Measurements from ENCODE around the gene PCP2. TPM values are rescaled to one million over a fixed set of nuclear protein-coding genes. Genes with fewer than 3 reads are reported as not detected.

PCP2 gene
- total RNA-seq, 4 donors from 2014 or later, result 1.6 to 9.9 (median 1.6) TPM

GRCh38 chr19:7628589-7629311, 4.8 kb downstream of the PCP2 start:
- Histone ChIP-seq H3K27ac (peak overlapping the region; percentile 82), H3K27me3 (no peaks in the 10 kb centered on the region), H3K4me3 (peak overlapping the region; percentile 87), H3K9me3 (no peaks in the 10 kb centered on the region), H3K36me3 (peaks cover 38% of the 10 kb centered on the region), H3K4me1 (peaks cover 34% of the 10 kb centered on the region)
- TF ChIP-seq POLR2A (IDR thresholded peaks at IDR 0.05), result no peak
- TF ChIP-seq CTCF (IDR thresholded peaks at IDR 0.05), result no peak
- 6% methylated on average over 13 of the region's 15 CpGs for WGBS
- DNase-seq (ENCODE audit: low spot score in 2 of 2), result no peak

GRCh38 chr19:7627166-7627565, 6.4 kb downstream of the PCP2 start:
- 90% methylated on average over 22 of the region's 24 CpGs for WGBS
- peaks cover 46% of the 10 kb centered on the region for H3K36me3 ChIP-seq

GRCh38 chr19:7625763-7626372, 7.7 kb downstream of the PCP2 start:
- 92% methylated on average over 13 of the region's 34 CpGs for WGBS
- H3K4me3 ChIP-seq, result no peak overlapping the region
- H3K9me3 ChIP-seq, result no peaks in the 10 kb centered on the region
- no peak for DNase-seq (ENCODE audit: low spot score in 2 of 2)
- TF ChIP-seq CTCF (IDR thresholded peaks at IDR 0.05) (no peak), POLR2A (IDR thresholded peaks at IDR 0.05) (no peak), POLR2AphosphoS5 (IDR thresholded peaks at IDR 0.05) (no peak), EP300 (IDR thresholded peaks at IDR 0.05) (no peak)
- H3K27me3 ChIP-seq, result no peaks in the 10 kb centered on the region
- no peak overlapping the region for H3K27ac ChIP-seq
- peaks cover 27% of the 10 kb centered on the region for H3K4me1 ChIP-seq
- H3K36me3 ChIP-seq, result peaks cover 56% of the 10 kb centered on the region

More at GRCh38 chr19:7627166-7627565, 6.4 kb downstream of the PCP2 start:
- Histone ChIP-seq H3K27ac (no peak overlapping the region), H3K27me3 (no peaks in the 10 kb centered on the region), H3K4me3 (no peak overlapping the region), H3K4me1 (peaks cover 34% of the 10 kb centered on the region), H3K9me3 (no peaks in the 10 kb centered on the region)
- DNase-seq (ENCODE audit: low spot score in 2 of 2), result no peak
- no peak for TF ChIP-seq EP300 (IDR thresholded peaks at IDR 0.05)
- no peak for TF ChIP-seq POLR2A (IDR thresholded peaks at IDR 0.05)

- Histone ChIP-seq H3K36me3 (peaks cover 67% of the 10 kb centered on the region), H3K27me3 (no peaks in the 10 kb centered on the region), H3K4me1 (peaks cover 28% of the 10 kb centered on the region), H3K4me3 (no peak overlapping the region), H3K9me3 (no peaks in the 10 kb centered on the region), H3K27ac (no peak overlapping the region)
- TF ChIP-seq POLR2AphosphoS5 (IDR thresholded peaks at IDR 0.05) (no peak), CTCF (IDR thresholded peaks at IDR 0.05) (no peak), POLR2A (IDR thresholded peaks at IDR 0.05) (no peak), EP300 (IDR thresholded peaks at IDR 0.05) (no peak)
- DNase-seq (ENCODE audit: low spot score in 2 of 2), result no peak
- WGBS, result 88% methylated on average over 17 of the region's 17 CpGs
Measured at GRCh38 chr19:7624810-7625209, 8.7 kb downstream of the PCP2 start.

GRCh38 chr19:7623725-7624603, 9.6 kb downstream of the PCP2 start:
- DNase-seq (ENCODE audit: low spot score in 2 of 2), result no peak
- Histone ChIP-seq H3K4me1 (peaks cover 37% of the 10 kb centered on the region), H3K36me3 (peaks cover 75% of the 10 kb centered on the region), H3K9me3 (no peaks in the 10 kb centered on the region), H3K27ac (no peak overlapping the region), H3K4me3 (no peak overlapping the region), H3K27me3 (no peaks in the 10 kb centered on the region)
- TF ChIP-seq POLR2AphosphoS5 (IDR thresholded peaks at IDR 0.05), result no peak
- TF ChIP-seq CTCF (IDR thresholded peaks at IDR 0.05), result no peak
- no peak for TF ChIP-seq POLR2A (IDR thresholded peaks at IDR 0.05)
- TF ChIP-seq EP300 (IDR thresholded peaks at IDR 0.05), result no peak
- 94% methylated on average over 17 of the region's 39 CpGs for WGBS

Measured in suprapubic skin (tissue), 4 donors.